GM19438 (cell line): ENCODE measurements around the gene RANBP17.
"Not testable (repeated sequence)": the region's sequence is repeated elsewhere in the genome, so short reads cannot be mapped to it uniquely, and the experiment has no call there.

ENCODE experiments used
- ATAC-seq: cut with Tn5 transposase; IDR thresholded peaks from one replicate; pipeline ENCODE4 v1.9.1; 2021; ENCODE audit warnings: low read depth; ENCODE audit not compliant: unreplicated experiment

The RANBP17 gene

DNA sequence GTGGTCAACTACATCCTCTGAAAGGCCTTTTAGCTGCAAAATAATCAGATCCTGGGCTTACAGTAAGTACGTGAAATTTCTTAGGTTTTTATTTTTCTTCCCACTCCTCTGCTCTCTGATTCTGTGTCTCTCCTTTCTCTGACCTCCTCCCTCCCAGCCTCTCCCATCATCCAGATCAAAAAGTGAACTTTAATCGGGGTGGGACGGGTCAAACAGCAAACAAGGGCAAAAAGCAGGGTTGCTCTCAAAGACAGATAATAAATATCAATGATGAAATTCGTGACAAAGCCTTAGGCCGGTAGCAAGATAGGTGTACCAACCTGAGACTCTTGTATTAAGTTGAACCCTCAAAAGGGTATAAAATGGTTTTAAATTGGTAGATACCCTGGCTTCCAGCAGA, 76.1 kb downstream of the RANBP17 start:
- no peak for ATAC-seq

DNA sequence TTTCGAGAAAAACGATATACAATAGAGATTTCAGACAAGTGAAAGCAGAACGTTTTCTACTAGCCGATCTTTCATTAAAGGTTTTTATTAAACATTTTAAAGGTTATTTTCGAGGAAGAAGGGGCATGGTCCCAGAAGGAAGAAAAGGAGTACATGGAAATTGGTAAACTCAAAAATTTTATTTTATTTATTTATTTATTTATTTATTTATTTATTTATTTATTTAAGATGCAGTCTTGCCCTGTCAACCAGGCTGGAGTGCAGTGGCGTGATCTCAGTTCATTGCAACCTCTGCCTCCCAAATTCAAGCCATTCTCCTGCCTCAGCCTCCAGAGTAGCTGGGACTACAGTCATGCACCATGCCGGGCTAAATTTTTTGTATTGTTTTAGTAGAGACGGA, 77.4 kb downstream of the RANBP17 start:
- ATAC-seq, result no peak

DNA sequence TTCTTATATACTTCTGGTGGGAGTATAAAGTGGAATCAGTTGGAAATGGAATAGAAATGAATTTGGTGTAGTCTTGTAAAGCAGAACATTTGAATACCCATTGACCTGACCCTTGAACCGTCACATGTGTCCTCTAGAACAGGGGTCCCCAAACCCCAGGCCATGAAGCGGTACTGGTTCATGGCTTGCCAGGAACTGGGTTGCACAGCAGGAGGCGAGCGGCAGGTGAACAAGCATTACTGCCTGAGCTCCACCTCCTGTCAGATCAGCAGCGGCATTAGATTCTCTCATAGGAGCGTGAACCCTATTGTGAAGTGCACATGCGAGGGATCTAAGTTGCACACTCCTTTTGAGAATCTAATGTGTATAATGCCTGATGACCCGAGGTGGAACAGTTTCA, 80.0 kb downstream of the RANBP17 start:
- no peak for ATAC-seq

DNA sequence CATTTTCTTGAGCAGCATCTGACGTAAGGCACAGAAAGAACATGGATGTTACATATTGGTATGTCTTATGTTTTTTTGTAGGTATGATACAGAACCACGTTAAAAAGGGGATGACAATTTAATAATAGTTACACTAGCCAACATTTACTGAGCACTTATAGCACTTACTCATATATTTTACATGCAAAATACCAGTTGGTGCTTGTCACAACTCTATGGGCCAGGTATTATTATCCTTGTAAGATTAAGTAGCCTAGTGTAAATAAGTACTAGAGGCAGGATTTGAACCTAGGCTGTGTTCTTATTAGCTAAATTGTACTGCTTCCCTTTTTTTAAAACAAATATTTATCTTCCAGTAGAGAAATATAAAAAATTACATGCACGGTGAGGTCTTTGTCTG, 83.5 kb downstream of the RANBP17 start:
- no peak for ATAC-seq

DNA sequence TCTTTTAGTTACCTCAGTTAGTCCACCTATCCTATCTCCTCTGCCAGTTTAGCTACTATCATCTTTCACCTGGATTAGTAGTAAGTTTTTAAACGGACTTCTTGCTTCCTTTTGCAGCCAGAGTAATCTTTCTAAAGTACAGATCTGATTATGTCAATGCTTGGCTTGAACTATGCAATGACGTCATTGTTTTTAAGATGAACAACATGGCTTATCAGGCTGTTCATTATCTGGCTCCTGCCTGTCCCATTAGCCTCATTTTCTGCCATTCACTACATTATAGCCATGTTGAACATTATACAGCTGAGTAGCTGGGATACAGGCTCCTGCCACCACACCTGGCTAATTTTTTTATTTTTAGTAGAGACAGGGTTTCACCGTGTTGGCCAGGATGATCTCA, 98.7 kb downstream of the RANBP17 start:
- no peak for ATAC-seq

DNA sequence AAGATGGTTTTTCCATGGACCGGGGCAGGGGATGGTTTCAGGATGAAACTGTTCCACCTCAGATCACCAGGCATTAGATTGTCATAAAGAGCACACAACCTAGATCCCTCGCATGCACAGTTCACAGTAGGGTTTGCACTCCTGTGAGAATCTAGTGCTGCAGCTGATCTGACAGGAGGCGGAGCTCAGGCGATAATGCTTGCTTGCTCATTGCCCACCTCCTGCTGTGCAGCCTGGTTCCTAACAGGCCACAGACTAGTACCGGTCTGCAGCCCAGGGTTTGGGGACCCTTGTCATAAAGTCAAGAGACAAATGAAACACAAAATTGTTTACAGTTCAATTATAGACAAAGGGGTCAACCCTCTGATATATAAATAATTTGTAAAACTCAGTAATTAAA, 101.7 kb downstream of the RANBP17 start:
- no peak for ATAC-seq

DNA sequence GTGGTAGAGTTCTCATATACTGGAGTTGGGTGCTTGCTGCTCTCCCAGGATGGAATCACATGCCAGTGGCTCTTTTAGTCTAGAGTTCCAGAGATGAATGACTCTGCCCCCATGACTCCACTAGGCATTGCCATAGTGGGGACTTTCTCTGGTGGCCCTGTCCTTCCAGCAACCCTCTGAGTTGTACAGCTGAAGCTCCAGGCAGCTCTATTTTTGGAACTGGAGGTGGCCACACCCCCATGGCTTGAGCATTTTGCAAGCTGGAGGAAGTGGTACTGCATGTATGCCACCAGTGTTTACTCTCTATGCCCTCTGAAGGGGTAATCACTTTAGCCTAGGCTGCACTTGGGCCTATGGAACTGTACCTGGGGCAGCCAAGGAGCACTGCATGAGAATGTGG, 112.6 kb downstream of the RANBP17 start:
- no peak for ATAC-seq

DNA sequence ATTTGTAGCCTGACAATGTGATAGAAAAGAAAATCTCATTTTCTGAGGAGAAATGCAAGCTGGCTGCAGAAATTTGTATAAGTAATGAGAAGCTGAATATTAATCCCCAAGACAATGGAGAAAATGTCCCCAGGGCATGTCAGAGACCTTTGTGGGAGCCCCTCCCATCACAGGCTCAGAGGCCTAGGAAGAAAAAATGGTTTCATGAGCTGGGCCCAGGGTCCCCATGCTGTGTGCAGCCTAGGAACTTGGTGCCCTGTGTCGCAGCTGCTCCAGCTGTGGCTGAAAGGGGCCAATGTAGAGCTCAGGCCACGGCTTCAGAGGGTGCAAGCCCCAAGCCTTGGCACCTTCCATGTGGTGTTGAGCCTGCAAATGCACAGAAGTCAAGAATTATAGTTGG, 118.4 kb downstream of the RANBP17 start:
- ATAC-seq, result not testable (repeated sequence)

DNA sequence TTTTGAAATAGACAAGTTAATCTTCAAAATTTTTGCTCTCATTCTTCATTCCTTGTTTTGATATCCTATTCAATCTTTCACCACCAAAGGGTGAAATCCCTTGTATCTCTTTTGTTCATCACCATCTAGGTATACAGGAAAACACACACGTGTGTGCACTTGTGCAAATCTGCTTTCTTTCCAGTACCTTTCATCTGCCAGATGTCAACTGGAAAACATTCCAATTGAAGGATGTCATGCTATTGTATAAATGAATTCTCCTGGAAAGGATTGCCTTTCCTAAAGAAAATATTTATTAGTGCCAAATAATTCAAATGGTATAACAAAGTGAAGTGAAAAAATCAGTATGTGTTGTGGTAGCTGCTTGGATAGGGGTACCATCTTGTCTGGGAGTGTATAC, 123.7 kb downstream of the RANBP17 start:
- ATAC-seq, result no peak

DNA sequence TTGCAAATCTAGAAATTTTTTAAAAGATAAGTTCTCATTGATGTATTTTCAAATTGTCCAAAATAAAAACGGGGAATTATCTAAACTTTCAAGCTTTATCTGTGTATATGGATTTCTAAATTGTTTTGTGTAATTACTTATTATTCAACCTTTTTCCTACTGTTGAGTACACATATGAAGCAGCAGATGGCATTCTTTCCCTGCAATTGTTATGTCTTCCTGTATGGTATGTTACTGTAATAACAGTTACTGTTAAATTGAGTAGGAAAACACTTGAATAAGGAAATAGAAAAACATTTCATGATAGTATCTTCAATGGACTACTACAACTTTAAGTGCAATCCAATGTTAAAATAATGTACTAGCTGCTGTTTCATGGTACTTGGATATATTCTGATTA, 124.8 kb downstream of the RANBP17 start:
- ATAC-seq, result no peak

DNA sequence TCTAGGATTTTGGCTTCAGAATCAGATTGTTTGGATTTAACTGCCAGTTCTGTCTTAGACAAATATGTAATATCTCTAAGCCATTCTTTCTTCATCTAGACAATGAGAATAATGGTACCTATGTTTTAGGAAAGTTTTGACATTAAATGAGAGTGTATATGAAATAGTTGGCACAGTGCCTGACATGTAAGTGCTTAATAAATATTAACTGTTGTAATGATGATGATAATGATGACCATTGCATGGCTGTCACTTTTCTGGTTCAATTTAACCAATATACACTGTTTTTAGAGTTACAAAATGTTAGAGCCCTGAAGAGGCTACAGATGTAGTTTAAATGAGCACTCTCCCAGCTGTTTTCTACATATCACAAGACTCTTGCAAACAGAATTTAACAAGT, 131.7 kb downstream of the RANBP17 start:
- no peak for ATAC-seq

DNA sequence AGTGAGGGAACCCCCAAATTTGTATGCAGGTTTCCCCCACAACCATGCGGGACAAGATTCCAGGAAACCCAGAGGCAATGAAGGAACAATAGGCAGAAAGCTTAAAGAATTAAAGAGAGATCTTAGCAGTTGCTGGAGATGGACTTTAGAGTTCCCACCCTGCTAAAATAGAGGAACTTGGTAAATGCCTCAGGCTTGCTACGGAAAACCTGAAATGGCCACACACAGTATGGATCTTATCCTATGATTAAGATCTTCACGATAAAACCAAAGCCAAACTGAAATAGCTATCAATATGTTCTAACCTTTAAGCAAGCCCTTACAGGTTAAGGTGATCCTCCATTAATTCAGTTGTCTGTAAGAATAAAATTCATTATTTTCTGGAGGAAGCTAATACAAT, 148.3 kb downstream of the RANBP17 start:
- no peak for ATAC-seq

DNA sequence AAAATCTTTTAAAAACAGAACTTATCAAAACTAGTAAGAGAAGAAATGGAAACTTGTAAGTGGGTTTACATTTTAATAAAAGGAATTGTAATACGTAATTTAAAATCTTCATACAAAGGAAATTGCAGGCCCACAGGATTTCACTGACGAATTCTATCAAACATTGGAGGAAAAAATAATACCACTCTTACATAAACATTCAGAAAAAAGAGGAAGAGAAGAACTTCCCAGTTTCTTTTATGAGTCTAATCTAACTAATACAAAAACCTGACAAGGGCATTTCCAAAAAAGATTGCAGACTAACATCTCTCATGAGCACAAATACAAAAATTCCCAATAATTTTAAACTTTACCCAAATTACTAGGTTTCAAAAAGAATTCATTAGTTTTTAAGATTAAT, 149.0 kb downstream of the RANBP17 start:
- ATAC-seq, result no peak

DNA sequence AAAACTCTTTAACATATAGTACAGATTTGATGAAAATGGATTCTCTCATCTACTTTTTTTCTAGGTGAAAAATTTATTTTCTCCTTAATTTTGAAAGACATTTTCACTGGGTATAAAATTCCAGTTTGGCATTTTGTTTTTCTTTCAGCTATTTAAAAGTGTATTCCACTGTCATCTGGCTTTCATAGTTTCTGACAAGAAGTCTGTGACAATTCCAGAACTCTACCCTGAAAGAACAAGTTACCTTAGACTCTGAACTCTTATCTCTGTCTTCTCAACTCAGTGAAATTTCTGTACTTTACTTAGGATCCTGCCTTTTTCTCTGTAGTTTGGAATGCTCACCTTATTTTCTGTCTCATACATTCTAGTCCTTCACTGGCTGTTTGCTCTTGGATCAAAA, 161.7 kb downstream of the RANBP17 start:
- no peak for ATAC-seq

DNA sequence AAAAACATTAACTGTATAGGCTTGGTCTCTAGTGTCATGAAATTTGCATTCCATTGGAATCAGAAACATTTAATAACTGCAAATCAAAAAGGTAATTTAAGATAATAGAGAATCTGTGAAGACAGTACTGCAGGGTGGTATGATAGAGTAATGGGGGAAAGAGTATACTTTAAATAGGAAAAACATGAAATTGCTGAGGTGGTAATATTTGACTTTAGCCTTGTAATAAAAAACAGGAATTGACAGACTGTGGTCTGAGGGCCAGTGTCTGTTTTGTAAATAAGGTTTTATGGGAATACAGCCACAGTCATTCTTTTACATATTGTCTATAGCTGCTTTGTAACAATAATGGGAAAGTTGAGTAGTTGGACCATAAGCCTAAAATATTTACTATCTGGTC, 162.3 kb downstream of the RANBP17 start:
- no peak for ATAC-seq

DNA sequence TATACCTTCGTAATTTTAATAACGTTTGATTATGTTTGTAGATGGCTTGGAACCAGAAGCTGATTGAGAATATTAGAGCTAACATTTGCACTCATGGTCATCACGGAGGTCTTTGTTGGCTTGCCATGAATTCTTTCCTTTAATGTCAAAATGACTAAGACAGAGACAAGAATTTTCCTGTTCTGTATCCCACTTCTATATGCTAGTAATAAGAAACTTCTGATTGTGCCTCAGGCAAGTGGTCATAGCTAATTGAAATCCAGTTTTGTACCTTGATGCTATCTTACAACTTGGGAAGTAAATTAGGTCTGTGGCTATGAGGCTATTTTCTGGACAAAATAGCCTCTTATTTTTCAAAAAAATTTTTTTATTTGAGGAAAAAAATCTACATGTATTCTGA, 167.6 kb downstream of the RANBP17 start:
- ATAC-seq, result no peak

DNA sequence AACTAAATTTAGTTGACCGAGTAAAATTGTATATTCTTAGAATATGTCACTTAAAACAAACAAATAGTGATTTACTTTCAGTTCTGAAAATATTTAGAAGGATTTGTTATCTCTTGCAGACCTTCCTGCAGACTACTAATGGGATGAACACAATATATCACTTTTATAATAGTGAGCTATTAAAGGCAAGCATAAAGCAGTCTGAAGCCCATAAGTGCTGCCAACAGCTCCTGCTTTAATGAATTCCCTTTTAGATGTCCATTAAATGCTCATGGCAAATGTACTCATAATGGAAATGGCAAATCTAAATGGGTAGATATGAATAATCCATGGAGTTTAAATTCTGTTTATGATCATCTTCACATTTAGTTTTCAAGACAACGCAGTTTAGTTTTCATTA, 170.2 kb downstream of the RANBP17 start:
- ATAC-seq, result no peak

DNA sequence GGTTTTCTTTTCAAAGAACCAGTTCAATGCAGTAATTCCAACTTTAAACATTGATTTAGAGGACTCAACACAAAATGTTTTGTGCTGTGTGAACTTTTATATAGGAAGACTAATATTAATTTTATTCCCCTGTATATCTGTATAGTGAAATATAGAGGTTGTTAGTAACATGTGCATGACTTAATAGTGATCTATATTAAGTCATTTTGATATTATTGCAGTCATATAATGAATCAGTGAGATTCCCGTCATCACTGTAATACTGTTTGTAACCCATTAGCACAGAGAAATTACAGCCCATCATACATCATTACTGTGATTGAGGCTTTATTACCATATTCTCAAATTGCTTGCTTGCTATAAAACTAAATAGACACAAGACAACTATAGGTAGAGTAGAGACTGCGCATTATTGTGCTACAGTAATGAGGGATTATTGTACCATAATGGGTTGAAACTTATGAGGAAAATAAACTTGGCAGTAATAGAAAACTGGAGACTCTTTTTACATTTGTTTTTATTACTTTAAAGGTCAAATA, 170.7 kb downstream of the RANBP17 start:
- no peak for ATAC-seq

DNA sequence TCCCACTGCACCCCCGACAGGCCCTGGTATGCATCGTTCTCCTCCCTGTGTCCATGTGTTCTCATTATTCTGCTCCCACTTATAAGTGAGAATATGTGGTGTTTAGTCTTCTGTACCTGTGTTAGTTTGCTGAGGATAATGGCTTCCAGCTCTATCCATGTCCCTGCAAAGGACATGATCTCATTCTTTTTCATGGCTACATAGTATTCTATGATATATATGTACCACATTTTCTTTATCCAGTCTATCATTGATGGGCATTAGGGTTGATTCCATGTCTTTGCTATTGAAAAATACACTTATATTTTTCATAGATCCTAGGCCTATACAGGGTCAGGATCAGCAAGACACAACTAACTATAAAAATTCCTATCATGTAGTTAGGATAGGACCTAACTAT, 180.1 kb downstream of the RANBP17 start:
- ATAC-seq, result not testable (repeated sequence)

DNA sequence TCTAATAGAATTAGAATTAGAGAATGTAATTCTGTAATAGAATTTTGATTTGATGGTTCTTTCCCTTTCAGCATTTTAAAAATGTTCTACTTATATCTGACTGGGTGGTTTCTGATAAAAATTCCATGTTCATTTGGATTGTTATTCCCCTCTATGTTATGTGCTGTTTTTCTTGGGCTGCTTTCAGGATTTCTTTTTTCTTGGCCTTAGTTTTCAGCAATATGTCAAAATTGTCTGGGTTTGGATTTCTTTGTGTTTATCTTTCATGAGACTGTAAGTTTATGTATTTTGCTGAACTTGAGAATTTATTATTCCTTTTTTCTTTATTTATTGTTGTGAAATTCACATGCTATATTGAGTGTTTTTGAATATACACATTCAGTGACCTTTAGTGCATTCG, 189.1 kb downstream of the RANBP17 start:
- ATAC-seq, result no peak

DNA sequence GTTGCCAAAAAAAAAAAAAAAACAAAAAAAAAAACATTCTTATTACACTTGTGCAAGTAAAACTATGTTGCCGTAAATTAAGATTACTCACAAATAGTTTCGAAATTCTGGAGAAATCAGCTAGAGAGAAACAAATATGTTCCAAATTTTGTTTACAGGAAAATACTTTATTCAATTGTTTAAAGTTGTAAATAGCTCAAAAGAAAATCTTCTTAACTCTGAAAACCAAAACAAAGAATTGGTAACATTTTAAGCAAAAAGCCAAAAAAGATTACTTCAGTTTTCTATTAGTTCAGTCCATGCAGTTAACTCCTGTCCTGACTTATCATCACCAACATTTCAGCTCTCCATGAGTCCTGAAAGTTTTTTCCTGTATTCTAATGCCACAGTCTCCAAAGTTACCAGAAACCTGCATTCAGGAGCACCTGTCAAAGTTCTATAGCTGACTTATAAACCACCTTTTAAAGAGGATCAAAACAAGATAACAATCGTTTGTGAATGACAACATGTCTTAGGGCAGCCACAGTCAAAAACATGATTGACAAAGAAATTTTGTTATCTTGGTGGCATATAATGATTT, 194.1 kb downstream of the RANBP17 start:
- no peak for ATAC-seq

DNA sequence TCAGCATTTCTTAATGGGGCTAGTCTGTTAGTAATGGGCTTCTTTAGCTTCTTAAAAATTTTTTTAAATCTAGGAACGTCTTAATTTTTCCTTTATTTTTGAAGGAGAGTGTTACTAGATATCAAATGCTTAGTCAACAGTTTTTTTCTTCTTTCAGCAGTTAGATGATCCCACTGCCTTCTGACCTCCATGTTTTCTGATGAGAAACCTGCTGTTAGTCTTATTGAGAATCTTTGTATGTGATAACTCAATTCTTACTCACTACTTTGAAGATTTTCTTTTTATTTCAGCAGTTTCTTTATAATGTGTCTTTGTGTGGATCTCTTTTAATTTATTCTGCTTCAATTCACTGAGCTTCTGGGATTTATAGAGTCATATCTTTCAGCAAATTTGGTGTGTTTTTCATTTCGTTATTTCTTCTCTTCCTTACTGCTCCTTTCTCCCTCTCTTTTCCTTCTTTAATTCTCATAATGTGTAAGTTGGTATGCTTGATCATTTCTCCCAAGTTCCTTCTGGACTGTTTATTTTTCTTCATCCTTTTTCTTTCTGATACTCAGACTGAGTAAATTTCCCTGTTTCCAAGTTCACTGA, 205.8 kb downstream of the RANBP17 start:
- ATAC-seq, result no peak

DNA sequence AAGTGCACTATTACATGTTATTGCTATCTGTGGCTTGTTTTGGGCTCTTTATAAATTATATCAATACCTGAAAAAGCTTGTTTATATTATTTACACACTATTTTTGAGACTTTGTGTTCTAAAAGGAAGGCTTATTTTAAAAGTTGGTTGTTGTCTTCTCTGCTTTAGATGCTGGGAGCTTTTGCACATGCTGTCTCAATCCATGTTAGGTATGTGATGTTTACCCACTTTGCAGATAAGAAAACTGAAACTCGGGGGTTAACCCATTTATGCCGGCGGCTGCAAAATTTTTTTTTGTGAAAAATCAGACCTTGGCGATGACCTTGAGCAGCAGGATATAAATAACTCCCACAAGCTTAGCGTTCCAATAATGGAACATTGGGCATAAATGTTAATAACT, 212.9 kb downstream of the RANBP17 start:
- ATAC-seq, result no peak
